Gastrocnemius medialis (tissue), 4 donors: ENCODE results near the gene ADIPOQ. TPM values are rescaled to one million over a fixed set of nuclear protein-coding genes. Genes with fewer than 3 reads are reported as not detected.
"Not testable (repeated sequence)": the region's sequence is repeated elsewhere in the genome, so short reads cannot be mapped to it uniquely, and the experiment has no call there.

Experiments
- ATAC-seq, 2 donors: fragments of 150-250 bp; one replicate each; pipeline ENCODE4 v1.9.1; 2016
- DNase-seq, 2 donors: peaks; one replicate each; pipeline ENCODE4 v3.0.0-alpha.2; 2019
- H3K27ac ChIP-seq, 4 donors: fragments of 200-600 bp; sonication (generic); 1 replicate in 1 of 4; 2 replicates in 3 of 4; pipeline ENCODE4 v1.5.1; 2016 to 2018; ENCODE audit warnings: mild to moderate bottlenecking in 2 of 4, moderate library complexity in 1 of 4
- H3K27me3 ChIP-seq, 3 donors: fragments of 200-600 bp; sonication (generic) in 2 of 3; 1 replicate in 1 of 3; 2 replicates in 2 of 3; pipeline versions ENCODE4 v1.5.1 to v1.6.0; 2016 to 2019; ENCODE audit warnings: mild to moderate bottlenecking in 1 of 3, moderate library complexity in 1 of 3
- H3K36me3 ChIP-seq, 2 donors: fragments of 200-600 bp; sonication (generic) in 1 of 2; one replicate each; pipeline ENCODE4 v1.5.1; 2017 to 2018
- H3K4me1 ChIP-seq, 2 donors: fragments of 200-600 bp; sonication (generic) in 1 of 2; one replicate each; pipeline ENCODE4 v1.5.1; 2016 to 2017; ENCODE audit warnings: mild to moderate bottlenecking in 2 of 2
- H3K4me3 ChIP-seq, 4 donors: fragments of 200-600 bp; sonication (generic) in 3 of 4; 1 replicate in 1 of 4; 2 replicates in 3 of 4; pipeline ENCODE4 v1.5.1; 2016 to 2019; ENCODE audit warnings: mild to moderate bottlenecking in 2 of 4
- H3K9me3 ChIP-seq, 3 donors: fragments of 200-600 bp; sonication (generic) in 2 of 3; 1 replicate in 1 of 3; 2 replicates in 2 of 3; pipeline ENCODE4 v1.5.1; 2016 to 2019
- CTCF ChIP-seq, 5 experiments: fragments of 450-650 bp in 3 of 5; fragments of 200-600 bp in 2 of 5; sonication (generic) in 2 of 5; IDR thresholded peaks in 4 of 5; conservative IDR thresholded peaks in 1 of 5; 1 replicate in 4 of 5; 2 replicates in 1 of 5; pipeline ENCODE4 v1.5.1; 2016 to 2019; ENCODE audit warnings: antibody characterized with exemption in 5 of 5, mild to moderate bottlenecking in 3 of 5, moderate library complexity in 3 of 5
- POLR2A ChIP-seq, 2 donors: fragments of 450-650 bp; IDR thresholded peaks; one replicate each; pipeline ENCODE4 v1.6.1; 2017; ENCODE audit warnings: antibody characterized with exemption in 2 of 2, mild to moderate bottlenecking in 2 of 2, moderate library complexity in 2 of 2
- in situ Hi-C, 4 donors: fragments of 200-750 bp; cut with MboI; loops; one replicate each; pipeline versions ENCODE4 v1.15.0 to v1.8.0; 2017; ENCODE audit warnings: low sequenced_read_pairs in 4 of 4
- intact Hi-C: fragments of 100-400 bp; cut with DNase I; formaldehyde crosslinking; loops from one replicate; pipeline ENCODE4 v1.15.1; 2023; ENCODE audit warnings: low total_unique reads
- total RNA-seq, 4 donors: library from RNA; depleted of rRNA; stranded (reverse); fragments of >200 nt; gene quantifications; one replicate each; pipeline versions ENCODE4 v1.1.0 to v1.2.3, GENCODE V29; 2016

ADIPOQ gene
- total RNA-seq, 4 donors from 2014 or later, result 0.33 to 4.1 (median 1.8) TPM

DNA sequence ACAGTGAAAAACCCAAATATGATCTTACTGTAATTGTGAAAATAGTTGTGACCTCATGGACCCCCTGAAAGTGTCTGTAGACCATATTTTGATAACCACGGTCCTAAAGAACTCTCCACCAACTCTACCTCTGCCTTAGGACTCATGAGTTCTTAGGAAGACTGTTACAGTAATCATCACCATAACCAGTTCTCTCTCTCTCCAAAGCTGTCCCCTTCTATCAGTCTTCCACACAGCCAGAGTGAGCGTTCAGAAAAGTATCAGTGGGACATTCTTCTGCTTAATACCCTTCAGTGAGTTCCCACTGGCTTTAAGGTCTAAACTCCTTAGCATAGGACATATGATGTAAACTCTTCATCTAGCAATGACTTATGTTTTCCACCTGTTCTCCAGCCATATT is 60.2 kb downstream of the ADIPOQ start:
- no peaks in the 10 kb centered on the region for H3K27me3 ChIP-seq
- TF ChIP-seq POLR2A (IDR thresholded peaks at IDR 0.05) (no peak), CTCF (IDR thresholded peaks at IDR 0.05 in 4 of 5, conservative IDR thresholded peaks at IDR 0.05 in 1 of 5) (no peak)

GRCh38 chr3:186903676-186904075 is 61.2 kb downstream of the ADIPOQ start:
- in situ Hi-C loops, H3K27me3 ChIP-seq, DNase-seq, H3K27ac ChIP-seq, H3K36me3 ChIP-seq, H3K9me3 ChIP-seq, ATAC-seq, intact Hi-C loops, H3K4me1 ChIP-seq, H3K4me3 ChIP-seq: not testable (repeated sequence)

More for the DNA sequence above, 60.2 kb downstream of the ADIPOQ start:
- H3K36me3 ChIP-seq, result no peaks in the 10 kb centered on the region
- no peak overlapping the region for H3K4me3 ChIP-seq
- no peaks in the 10 kb centered on the region for H3K9me3 ChIP-seq
- in situ Hi-C loops, result no loop called here
- no peaks in the 10 kb centered on the region for H3K4me1 ChIP-seq
- DNase-seq (no peak), ATAC-seq (no peak)
- no peak overlapping the region for H3K27ac ChIP-seq
- intact Hi-C loops, result no loop called here

- ATAC-seq, H3K27ac ChIP-seq, H3K27me3 ChIP-seq, H3K9me3 ChIP-seq, in situ Hi-C loops, DNase-seq, H3K36me3 ChIP-seq, H3K4me3 ChIP-seq, intact Hi-C loops: not testable (repeated sequence)
- H3K4me1 ChIP-seq, result peaks cover 7 to 16% of the 10 kb centered on the region in 2 donors
Observed at GRCh38 chr3:186907075-186907474, 64.6 kb downstream of the ADIPOQ start.

Other genes with a start within 250 kb of the ADIPOQ start
- gene AHSG, start 229.7 kb upstream of the ADIPOQ start, total RNA-seq, result 1 to 10 TPM in 2 of 4 donors, not detected in 2; 1.1 to 3.6 TPM
- gene FETUB, start 202.3 kb upstream of the ADIPOQ start, total RNA-seq, result not detected
- gene HRG, start 176.7 kb upstream of the ADIPOQ start, total RNA-seq, result 1 to 10 TPM in 1 of 4 donors, under 1 TPM in 1, not detected in 2; 0.46 to 1.1 TPM
- 1 to 10 TPM in 1 of 4 donors, under 1 TPM in 1, not detected in 2; 0.55 to 1.2 TPM for gene KNG1, start 125.4 kb upstream of the ADIPOQ start, total RNA-seq
- 100 to 1,000 TPM; 531 to 622 (median 574) TPM for gene EIF4A2, start 59.1 kb upstream of the ADIPOQ start, total RNA-seq
- 10 to 100 TPM in 1 of 4 donors, 1 to 10 TPM in 3; 4.5 to 15.1 (median 7.3) TPM for gene RFC4, start 36.2 kb upstream of the ADIPOQ start, total RNA-seq
- 10 to 100 TPM; 11.1 to 29.8 (median 18.6) TPM for gene ST6GAL1, start 87.8 kb downstream of the ADIPOQ start, total RNA-seq